Panc1 (cell line): Measurements from ENCODE around the gene ATRAID. TPM values are rescaled to one million over a fixed set of nuclear protein-coding genes. Genes with fewer than 3 reads are reported as not detected.

Experiments used
- ATAC-seq: fragments of 200-7000 bp; cut with Tn5 transposase; 2 replicates; pipeline ENCODE4 v1.9.1; 2020; ENCODE audit warnings: mild to moderate bottlenecking, moderate library complexity
- BruUV-seq: library from RNA; stranded (reverse); fragments of 400-500 nt; replicated peaks from 2 replicates; lab custom pipeline; 2021; lab: Mats Ljungman, UMichigan
- CTCF ChIA-PET: fragments of 300-600 bp; sonication (Branson Sonifier 250); formaldehyde crosslinking; loops from one replicate; lab custom pipeline; 2022; ENCODE audit warnings: antibody characterized with exemption; lab: Charles Lee
- POLR2A ChIA-PET: fragments of 300-600 bp; sonication (Branson Sonifier 250); formaldehyde crosslinking; loops from one replicate; lab custom pipeline; 2022; ENCODE audit warnings: antibody characterized with exemption; lab: Charles Lee
- DNase-seq: peaks from one replicate; pipeline ENCODE4 v3.0.0-alpha.2; 2010; ENCODE audit warnings: low read depth, low spot score
- H3K27ac ChIP-seq: 2 replicates; pipeline ENCODE4 v1.5.1; 2011; ENCODE audit warnings: mild to moderate bottlenecking, low read length, inconsistent platforms
- H3K27me3 ChIP-seq: fragments of 200-500 bp; sonication (Bioruptor generic); 2 replicates; pipeline ENCODE4 v1.6.0; 2014; ENCODE audit warnings: low read length, inconsistent platforms; ENCODE audit not compliant: control insufficient read depth, insufficient read depth
- H3K36me3 ChIP-seq: fragments of 200-500 bp; sonication (Bioruptor generic); 2 replicates; pipeline ENCODE4 v1.5.1; 2014; ENCODE audit warnings: inconsistent platforms, mild to moderate bottlenecking, low read length, moderate library complexity; ENCODE audit not compliant: control insufficient read depth, insufficient read depth
- H3K4me1 ChIP-seq: 2 replicates; pipeline ENCODE4 v1.5.1; 2011; ENCODE audit warnings: inconsistent platforms, mild to moderate bottlenecking, low read length, moderate library complexity; ENCODE audit not compliant: control insufficient read depth, insufficient read depth
- H3K4me3 ChIP-seq, 2 experiments: 2 replicates each; pipeline ENCODE4 v1.5.1; 2011 to 2012; ENCODE audit warnings: low read depth in 2 of 2, low read length in 2 of 2, mild to moderate bottlenecking in 2 of 2, inconsistent platforms in 1 of 2, moderate library complexity in 1 of 2
- H3K9me3 ChIP-seq: fragments of 200-500 bp; sonication (Bioruptor generic); 2 replicates; pipeline ENCODE4 v1.5.1; 2014; ENCODE audit warnings: low read depth, mild to moderate bottlenecking, inconsistent platforms, low read length, moderate library complexity; ENCODE audit not compliant: control insufficient read depth, insufficient read depth
- POLR2AphosphoS5 ChIP-seq: IDR thresholded peaks from 2 replicates; pipeline ENCODE4 v1.6.1; 2012; ENCODE audit warnings: mild to moderate bottlenecking, low read depth, low read length, moderate library complexity
- SIN3A ChIP-seq: IDR thresholded peaks from 2 replicates; pipeline ENCODE4 v1.6.1; 2012; ENCODE audit warnings: low read depth, mild to moderate bottlenecking, low read length, moderate library complexity, borderline replicate concordance; ENCODE audit not compliant: insufficient read depth
- TCF7L2 ChIP-seq: IDR thresholded peaks from 2 replicates; pipeline ENCODE4 v1.6.1; 2011; ENCODE audit warnings: mild to moderate bottlenecking, low read depth, low read length, inconsistent platforms
- in situ Hi-C: cut with HindIII; loops from 2 replicates; pipeline ENCODE4 v1.10.0; 2016; ENCODE audit warnings: low sequenced_read_pairs, low pct_unique_long_range_greater_than_20kb
- intact Hi-C: fragments of 100-400 bp; cut with micrococcal nuclease; formaldehyde crosslinking; loops from one replicate; pipeline ENCODE4 v1.10.0; 2022; ENCODE audit not compliant: unreplicated experiment
- total RNA-seq: library from RNA; stranded (reverse); gene quantifications from one replicate; pipeline ENCODE4 v1.2.1, GENCODE V29; 2021; ENCODE audit not compliant: unreplicated experiment
- TF ChIP-seq, protein P1 (sequence below): fragments of 450-650 bp; IDR thresholded peaks from 2 replicates; pipeline ENCODE4 v1.5.1; 2017; ENCODE audit warnings: mild to moderate bottlenecking
- TF ChIP-seq, protein P2 (sequence below), 2 experiments: IDR thresholded peaks; 2 replicates each; pipeline ENCODE4 v1.6.1; 2011 to 2012; ENCODE audit warnings: low read depth in 2 of 2, control low read depth in 1 of 2, low read length in 1 of 2, mild to moderate bottlenecking in 1 of 2, moderate library complexity in 1 of 2; ENCODE audit not compliant: insufficient read depth in 1 of 2

ATRAID gene
- total RNA-seq, 1 experiment from 2014 or later, result 111 TPM

DNA sequence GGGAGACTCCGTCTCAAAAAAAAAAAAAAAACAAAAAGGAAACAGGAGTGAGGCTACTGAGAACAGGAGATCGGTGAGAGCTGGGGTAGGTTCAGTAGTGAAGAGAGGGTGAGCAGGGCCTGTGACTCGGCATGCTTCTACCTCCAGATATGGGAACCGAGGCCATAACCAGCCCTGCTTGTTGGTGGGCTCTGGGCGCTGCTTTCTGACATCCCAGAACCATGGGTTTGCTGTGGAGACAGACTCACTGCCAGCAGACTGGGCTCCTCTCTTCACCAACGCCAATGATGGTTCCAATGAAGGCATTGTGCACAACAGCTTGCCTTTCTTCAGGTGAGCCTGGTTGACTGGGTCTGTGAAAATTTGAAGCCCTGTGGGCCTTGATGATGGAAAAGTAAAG is 11.6 kb downstream of the ATRAID start:
- POLR2A ChIA-PET, result interaction anchor here (0.6 kb wide), 1 partner anchor 746 kb away, joined by 4 read pairs; no protein-coding TSS in a partner anchor
- H3K9me3 ChIP-seq, result no peaks in the 10 kb centered on the region
- H3K27ac ChIP-seq, result no peak overlapping the region
- CTCF ChIA-PET, result no interaction called here
- TF ChIP-seq, protein P1, sequence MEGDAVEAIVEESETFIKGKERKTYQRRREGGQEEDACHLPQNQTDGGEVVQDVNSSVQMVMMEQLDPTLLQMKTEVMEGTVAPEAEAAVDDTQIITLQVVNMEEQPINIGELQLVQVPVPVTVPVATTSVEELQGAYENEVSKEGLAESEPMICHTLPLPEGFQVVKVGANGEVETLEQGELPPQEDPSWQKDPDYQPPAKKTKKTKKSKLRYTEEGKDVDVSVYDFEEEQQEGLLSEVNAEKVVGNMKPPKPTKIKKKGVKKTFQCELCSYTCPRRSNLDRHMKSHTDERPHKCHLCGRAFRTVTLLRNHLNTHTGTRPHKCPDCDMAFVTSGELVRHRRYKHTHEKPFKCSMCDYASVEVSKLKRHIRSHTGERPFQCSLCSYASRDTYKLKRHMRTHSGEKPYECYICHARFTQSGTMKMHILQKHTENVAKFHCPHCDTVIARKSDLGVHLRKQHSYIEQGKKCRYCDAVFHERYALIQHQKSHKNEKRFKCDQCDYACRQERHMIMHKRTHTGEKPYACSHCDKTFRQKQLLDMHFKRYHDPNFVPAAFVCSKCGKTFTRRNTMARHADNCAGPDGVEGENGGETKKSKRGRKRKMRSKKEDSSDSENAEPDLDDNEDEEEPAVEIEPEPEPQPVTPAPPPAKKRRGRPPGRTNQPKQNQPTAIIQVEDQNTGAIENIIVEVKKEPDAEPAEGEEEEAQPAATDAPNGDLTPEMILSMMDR, result no peak
- TF ChIP-seq TCF7L2, result no peak
- TF ChIP-seq, protein P2, sequence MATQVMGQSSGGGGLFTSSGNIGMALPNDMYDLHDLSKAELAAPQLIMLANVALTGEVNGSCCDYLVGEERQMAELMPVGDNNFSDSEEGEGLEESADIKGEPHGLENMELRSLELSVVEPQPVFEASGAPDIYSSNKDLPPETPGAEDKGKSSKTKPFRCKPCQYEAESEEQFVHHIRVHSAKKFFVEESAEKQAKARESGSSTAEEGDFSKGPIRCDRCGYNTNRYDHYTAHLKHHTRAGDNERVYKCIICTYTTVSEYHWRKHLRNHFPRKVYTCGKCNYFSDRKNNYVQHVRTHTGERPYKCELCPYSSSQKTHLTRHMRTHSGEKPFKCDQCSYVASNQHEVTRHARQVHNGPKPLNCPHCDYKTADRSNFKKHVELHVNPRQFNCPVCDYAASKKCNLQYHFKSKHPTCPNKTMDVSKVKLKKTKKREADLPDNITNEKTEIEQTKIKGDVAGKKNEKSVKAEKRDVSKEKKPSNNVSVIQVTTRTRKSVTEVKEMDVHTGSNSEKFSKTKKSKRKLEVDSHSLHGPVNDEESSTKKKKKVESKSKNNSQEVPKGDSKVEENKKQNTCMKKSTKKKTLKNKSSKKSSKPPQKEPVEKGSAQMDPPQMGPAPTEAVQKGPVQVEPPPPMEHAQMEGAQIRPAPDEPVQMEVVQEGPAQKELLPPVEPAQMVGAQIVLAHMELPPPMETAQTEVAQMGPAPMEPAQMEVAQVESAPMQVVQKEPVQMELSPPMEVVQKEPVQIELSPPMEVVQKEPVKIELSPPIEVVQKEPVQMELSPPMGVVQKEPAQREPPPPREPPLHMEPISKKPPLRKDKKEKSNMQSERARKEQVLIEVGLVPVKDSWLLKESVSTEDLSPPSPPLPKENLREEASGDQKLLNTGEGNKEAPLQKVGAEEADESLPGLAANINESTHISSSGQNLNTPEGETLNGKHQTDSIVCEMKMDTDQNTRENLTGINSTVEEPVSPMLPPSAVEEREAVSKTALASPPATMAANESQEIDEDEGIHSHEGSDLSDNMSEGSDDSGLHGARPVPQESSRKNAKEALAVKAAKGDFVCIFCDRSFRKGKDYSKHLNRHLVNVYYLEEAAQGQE (IDR thresholded peaks at IDR 0.05; ENCODE audit: insufficient read depth in 1 of 2, low read depth in 2 of 2, low read length in 1 of 2), result no peak
- no peak for TF ChIP-seq SIN3A
- no peak for TF ChIP-seq POLR2AphosphoS5
- no TSS peak for BruUV-seq
- DNase-seq (no peak), ATAC-seq (no peak)
- H3K27me3 ChIP-seq, result no peaks in the 10 kb centered on the region
- intact Hi-C loops, result no loop called here
- in situ Hi-C loops, result no loop called here
- H3K4me1 ChIP-seq, result peaks cover 3% of the 10 kb centered on the region; the same call in 1 of the 2 replicates
- no peak overlapping the region for H3K4me3 ChIP-seq
- peaks cover 43% of the 10 kb centered on the region for H3K36me3 ChIP-seq

DNA sequence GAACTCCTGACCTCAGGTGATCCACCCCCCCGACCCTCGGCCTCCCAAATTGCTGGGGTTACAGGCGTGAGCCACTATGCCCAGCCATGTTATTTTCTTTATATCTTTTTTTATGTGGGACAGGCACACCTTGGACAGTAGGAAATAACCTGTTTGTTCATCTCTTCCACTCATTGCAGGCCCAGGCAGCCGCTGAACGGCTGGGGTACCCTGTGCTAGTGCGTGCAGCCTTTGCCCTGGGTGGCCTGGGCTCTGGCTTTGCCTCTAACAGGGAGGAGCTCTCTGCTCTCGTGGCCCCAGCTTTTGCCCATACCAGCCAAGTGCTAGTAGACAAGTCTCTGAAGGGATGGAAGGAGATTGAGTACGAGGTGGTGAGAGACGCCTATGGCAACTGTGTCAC is 13.7 kb downstream of the ATRAID start:
- Histone ChIP-seq H3K9me3 (no peaks in the 10 kb centered on the region), H3K4me1 (no peaks in the 10 kb centered on the region), H3K27ac (no peak overlapping the region), H3K27me3 (no peaks in the 10 kb centered on the region), H3K36me3 (peaks cover 35% of the 10 kb centered on the region), H3K4me3 (no peak overlapping the region)
- ChIA-PET CTCF (interaction anchor here (0.7 kb wide), 1 partner anchor 78 kb away, joined by 9 read pairs; no protein-coding TSS in a partner anchor), POLR2A (no interaction called here)
- TF ChIP-seq TCF7L2, result no peak
- TF ChIP-seq POLR2AphosphoS5, result no peak
- no peak for TF ChIP-seq SIN3A
- TF ChIP-seq, protein P2 (IDR thresholded peaks at IDR 0.05; ENCODE audit: insufficient read depth in 1 of 2, low read depth in 2 of 2, low read length in 1 of 2), result no peak
- TF ChIP-seq, protein P1, result no peak
- intact Hi-C loops, result no loop called here
- in situ Hi-C loops, result no loop called here
- DNase-seq (no peak), ATAC-seq (no peak)
- no TSS peak for BruUV-seq
